ENCODE results near the gene PHB1.

PHB1 gene

GRCh38 chr17:49356320-49356719, 58.4 kb downstream of the PHB1 start:
- H3K27me3 ChIP-seq (ENCODE audit: control insufficient read depth, insufficient read depth, low read length, poor library complexity, severe bottlenecking) = no peaks in the 10 kb centered on the region
- H3K36me3 ChIP-seq (ENCODE audit: control insufficient read depth, insufficient read depth, low read length) = no peaks in the 10 kb centered on the region
- peaks cover 8% of the 10 kb centered on the region for H3K4me1 ChIP-seq (ENCODE audit: control insufficient read depth, insufficient read depth, low read length)
- 85 to 95% methylated on average over 5 of the region's 5 CpGs for WGBS, 2 experiments
- H3K27ac ChIP-seq (ENCODE audit: insufficient read depth, low read depth, low read length, poor library complexity, severe bottlenecking) = no peak overlapping the region
- H3K4me3 ChIP-seq (ENCODE audit: insufficient read depth, low read depth, low read length) = no peak overlapping the region
- peaks cover 4% of the 10 kb centered on the region for H3K9me3 ChIP-seq (ENCODE audit: control insufficient read depth, low read length)

Measured in ectodermal cell (in vitro differentiated cells).